K562 (cell line): ENCODE data around the gene ZNF689. TPM values are rescaled to one million over a fixed set of nuclear protein-coding genes. Genes with fewer than 3 reads are reported as not detected.

Experiments used
- ATAC-seq: fragments of 200-7000 bp; cut with Tn5 transposase; 3 replicates; pipeline ENCODE4 v1.9.1; 2020; ENCODE audit warnings: moderate library complexity
- BruUV-seq: library from RNA; stranded (reverse); fragments of 400-500 nt; replicated peaks from 2 replicates; lab custom pipeline; 2021; lab: Mats Ljungman, UMichigan
- CTCF ChIA-PET: fragments of 300-600 bp; formaldehyde crosslinking; extraction: SDS; loops from one replicate; lab custom pipeline; 2021; ENCODE audit warnings: low intra/inter-chr PET ratio; lab: Yijun Ruan, JAX
- POLR2A ChIA-PET: fragments of 300-600, 350-650 bp; sonication (Branson Sonifier 250); formaldehyde crosslinking; extraction: SDS; loops from one replicate; lab custom pipeline; 2021; ENCODE audit warnings: antibody characterized with exemption, inconsistent platforms; lab: Yijun Ruan, JAX
- DNase-seq, 4 experiments: peaks; one replicate each; pipeline versions ENCODE4 v3.0.0 to v3.0.0-alpha.2; 2011 to 2018; ENCODE audit warnings: low spot score in 3 of 4, mixed read lengths in 3 of 4; ENCODE audit errors: extremely low read depth in 1 of 4
- FAIRE-seq: peaks from 2 replicates; lab custom pipeline; 2011; peaks lifted over from hg19 to GRCh38; lab: Jason Lieb, UNC
- H2AFZ ChIP-seq: 2 replicates; pipeline ENCODE4 v1.6.0; 2011; ENCODE audit warnings: low read depth, low read length, control low read depth, inconsistent platforms
- H3K27ac ChIP-seq: fragments of 200-600 bp; 3 replicates; pipeline ENCODE4 v1.8.0; 2011; ENCODE audit warnings: low read depth, mild to moderate bottlenecking, control low read depth, inconsistent platforms, low read length, moderate library complexity, mixed read lengths; ENCODE audit errors: extremely low read depth
- H3K27me3 ChIP-seq, 2 experiments: fragments of 300-600 bp in 1 of 2; 2 replicates in 1 of 2; 3 replicates in 1 of 2; pipeline versions ENCODE4 v1.6.0 to v1.8.0; 2011; ENCODE audit warnings: inconsistent platforms in 2 of 2, low read length in 2 of 2, mild to moderate bottlenecking in 1 of 2, mixed read lengths in 1 of 2, moderate library complexity in 1 of 2; ENCODE audit not compliant: control insufficient read depth in 2 of 2, insufficient read depth in 2 of 2
- H3K36me3 ChIP-seq: fragments of 300-600 bp; 3 replicates; pipeline ENCODE4 v1.8.0; 2011; ENCODE audit warnings: mild to moderate bottlenecking, low read length, inconsistent platforms; ENCODE audit not compliant: control insufficient read depth, insufficient read depth
- H3K4me1 ChIP-seq, 2 experiments: fragments of 200-600 bp in 1 of 2; replicated peaks in 1 of 2; 2 replicates in 1 of 2; 3 replicates in 1 of 2; pipeline versions ENCODE4 v1.5.1 to v1.8.0; 2011; ENCODE audit warnings: inconsistent platforms in 2 of 2, low read length in 2 of 2, mild to moderate bottlenecking in 1 of 2, mixed read lengths in 1 of 2, moderate library complexity in 1 of 2; ENCODE audit not compliant: control insufficient read depth in 2 of 2, insufficient read depth in 2 of 2
- H3K4me2 ChIP-seq: 2 replicates; pipeline ENCODE4 v1.6.1; 2011; ENCODE audit warnings: low read length, control low read depth, inconsistent platforms, mixed read lengths; ENCODE audit not compliant: insufficient read depth
- H3K4me3 ChIP-seq: fragments of 200-600 bp; sonication (generic), shearing (Covaris generic); 2 replicates; pipeline ENCODE4 v1.5.1; 2016; ENCODE audit warnings: control low read depth, inconsistent platforms
- H3K79me2 ChIP-seq: fragments of 200-600 bp; 3 replicates; pipeline ENCODE4 v1.8.0; 2011; ENCODE audit warnings: low read length, inconsistent platforms; ENCODE audit not compliant: control insufficient read depth, insufficient read depth
- H3K9ac ChIP-seq, 2 experiments: 2 replicates each; pipeline versions ENCODE4 v1.6.0 to v1.6.1; 2011; ENCODE audit warnings: low read depth in 2 of 2, low read length in 2 of 2, control low read depth in 1 of 2, inconsistent platforms in 1 of 2, mild to moderate bottlenecking in 1 of 2, mixed read lengths in 1 of 2; ENCODE audit not compliant: insufficient read depth in 1 of 2
- H3K9me1 ChIP-seq: one replicate; pipeline ENCODE4 v1.6.0; 2011; ENCODE audit warnings: inconsistent platforms, mild to moderate bottlenecking, low read length, moderate library complexity; ENCODE audit not compliant: control insufficient read depth, insufficient read depth
- H3K9me3 ChIP-seq: replicated peaks from 2 replicates; pipeline ENCODE4 v1.5.1; 2011; ENCODE audit warnings: low read depth, low read length, inconsistent platforms; ENCODE audit not compliant: control insufficient read depth, insufficient read depth
- H4K20me1 ChIP-seq: replicated peaks from 2 replicates; pipeline ENCODE4 v1.6.1; 2011; ENCODE audit warnings: low read length, inconsistent platforms, mixed read lengths; ENCODE audit not compliant: control insufficient read depth, insufficient read depth
- C11orf30 ChIP-seq: fragments of 450-650 bp; IDR thresholded peaks from 2 replicates; pipeline ENCODE4 v1.6.1; 2016; ENCODE audit warnings: low read depth, mild to moderate bottlenecking
- EWSR1 ChIP-seq: fragments of 450-650 bp; IDR thresholded peaks from 2 replicates; pipeline ENCODE4 v1.6.1; 2018; ENCODE audit warnings: borderline replicate concordance, mild to moderate bottlenecking, low read depth, moderate library complexity; ENCODE audit not compliant: partially characterized antibody
- HBP1 ChIP-seq: fragments of 450-650 bp; formaldehyde crosslinking; IDR thresholded peaks from 2 replicates; pipeline ENCODE4 v1.4.0; 2022; ENCODE audit warnings: missing genetic modification characterization
- IFI16 ChIP-seq: fragments of 250-450 bp; sonication (Bioruptor Pico); IDR thresholded peaks from 2 replicates; pipeline ENCODE4 v2.1.2; 2022; ENCODE audit warnings: mild to moderate bottlenecking, inconsistent platforms
- JUN ChIP-seq, 2 experiments: sonication (generic) in 1 of 2; formaldehyde crosslinking in 1 of 2; IDR thresholded peaks; 2 replicates each; pipeline versions ENCODE4 v1.6.1 to v1.8.0; 2012 to 2022; ENCODE audit warnings: borderline replicate concordance in 2 of 2, mild to moderate bottlenecking in 2 of 2, improper control_type of control experiment in 1 of 2, low read depth in 1 of 2, low read length in 1 of 2, missing genetic modification reagents in 1 of 2
- MAFF ChIP-seq: IDR thresholded peaks from 2 replicates; pipeline ENCODE4 v1.6.1; 2012; ENCODE audit warnings: low read length, improper control_type of control experiment
- NR0B1 ChIP-seq: fragments of 450-650 bp; IDR thresholded peaks from one replicate; pipeline ENCODE4 v1.6.1; 2018; ENCODE audit warnings: mild to moderate bottlenecking, moderate library complexity; ENCODE audit not compliant: partially characterized antibody
- RBM15 ChIP-seq: fragments of 200-400 bp; formaldehyde crosslinking; IDR thresholded peaks from 2 replicates; pipeline ENCODE4 v1.6.1; 2018; ENCODE audit warnings: mild to moderate bottlenecking, low read length, moderate library complexity; ENCODE audit not compliant: insufficient read depth
- RUNX1 ChIP-seq: sonication (generic); IDR thresholded peaks from 2 replicates; pipeline ENCODE4 v1.6.1; 2016; ENCODE audit warnings: antibody characterized with exemption, low read depth
- U2AF1 ChIP-seq: fragments of 200-400 bp; formaldehyde crosslinking; optimal IDR thresholded peaks from 2 replicates; pipeline ENCODE3; 2017; ENCODE audit warnings: mild to moderate bottlenecking, low read depth, low read length, moderate library complexity
- ZFP1 ChIP-seq: fragments of 450-650 bp; formaldehyde crosslinking; IDR thresholded peaks from 2 replicates; pipeline ENCODE4 v1.4.0; 2020; ENCODE audit warnings: mild to moderate bottlenecking, mixed read lengths
- ZNF41 ChIP-seq: fragments of 250-450 bp; sonication (Bioruptor Pico); conservative IDR thresholded peaks from 2 replicates; pipeline ENCODE4 v1.4.0; 2020; ENCODE audit warnings: mild to moderate bottlenecking
- ZNF445 ChIP-seq: fragments of 250-450 bp; sonication (Bioruptor Pico); IDR thresholded peaks from 2 replicates; pipeline ENCODE4 v1.4.0; 2020; ENCODE audit warnings: low read depth, mild to moderate bottlenecking, moderate library complexity
- ZNF551 ChIP-seq: fragments of 250-450 bp; sonication (Bioruptor Pico); IDR thresholded peaks from 2 replicates; pipeline ENCODE4 v1.5.0; 2021; ENCODE audit warnings: mild to moderate bottlenecking, moderate library complexity
- ZNF79 ChIP-seq: fragments of 250-450 bp; sonication (Bioruptor Pico); IDR thresholded peaks from 2 replicates; pipeline ENCODE4 v1.4.0; 2020; ENCODE audit warnings: low read depth, mild to moderate bottlenecking, moderate library complexity
- WGBS: fragments of 100-300 bp; shearing (Covaris generic); methylation state at CpG from one replicate; pipeline ENCODE4 v1.1.6; 2016; ENCODE audit warnings: low coverage, mixed read lengths; ENCODE audit not compliant: insufficient coverage; ENCODE audit errors: missing lambda C conversion rate; 5-methylcytosine and 5-hydroxymethylcytosine counted together
- in situ Hi-C: fragments of 300-500 bp; cut with MboI; formaldehyde crosslinking; loops from 4 replicates; pipeline ENCODE4 v1.15.0; 2018; ENCODE audit warnings: inconsistent platforms, mixed read lengths
- intact Hi-C: fragments of 100-400 bp; cut with micrococcal nuclease; formaldehyde crosslinking; loops from 2 replicates; pipeline ENCODE4 v1.14.2; 2022
- polyA plus RNA-seq, 8 experiments: library from polyadenylated mRNA; depleted of rRNA in 4 of 8; stranded (reverse) in 5 of 8; unstranded in 3 of 8; fragments of >200 nt; fragmentation: Nextera tagmentation in 2 of 8; fragmentation: Illumina TruSeq in 1 of 8; extraction: Ambion mirVana in 2 of 8; extraction: Trizol in 1 of 8; gene quantifications; 2 replicates each; pipeline versions ENCODE4 v1.2.1 to v1.2.3, GENCODE V29; 2011 to 2014; ENCODE audit warnings: inconsistent platforms in 1 of 8, missing spikeins in 1 of 8
- total RNA-seq, 7 experiments: library from RNA; depleted of rRNA in 6 of 7; stranded (reverse); fragments of >200 nt in 6 of 7; fragmentation: Illumina TruSeq in 2 of 7; extraction: Trizol in 2 of 7; gene quantifications; 2 replicates each; pipeline versions ENCODE4 v1.2.1 to v1.2.3, GENCODE V29; 2011 to 2021; ENCODE audit warnings: low replicate concordance in 1 of 7
- TF ChIP-seq, protein P1 (sequence below), 2 experiments: fragments of 450-650 bp in 1 of 2; sonication (generic) in 1 of 2; formaldehyde crosslinking in 1 of 2; IDR thresholded peaks in 1 of 2; conservative IDR thresholded peaks in 1 of 2; 2 replicates each; pipeline versions ENCODE4 v1.6.1 to v1.8.1; 2016 to 2023; ENCODE audit warnings: mild to moderate bottlenecking in 2 of 2, moderate library complexity in 2 of 2, inconsistent platforms in 1 of 2, missing genetic modification reagents in 1 of 2

Gene ZNF689
- total and polyA plus RNA-seq, 9 of the 15 experiments (the other 6 are each of a cell fraction or from before 2014, with no cell fraction given) = 5.4 to 15.4 (median 10.8) TPM

DNA sequence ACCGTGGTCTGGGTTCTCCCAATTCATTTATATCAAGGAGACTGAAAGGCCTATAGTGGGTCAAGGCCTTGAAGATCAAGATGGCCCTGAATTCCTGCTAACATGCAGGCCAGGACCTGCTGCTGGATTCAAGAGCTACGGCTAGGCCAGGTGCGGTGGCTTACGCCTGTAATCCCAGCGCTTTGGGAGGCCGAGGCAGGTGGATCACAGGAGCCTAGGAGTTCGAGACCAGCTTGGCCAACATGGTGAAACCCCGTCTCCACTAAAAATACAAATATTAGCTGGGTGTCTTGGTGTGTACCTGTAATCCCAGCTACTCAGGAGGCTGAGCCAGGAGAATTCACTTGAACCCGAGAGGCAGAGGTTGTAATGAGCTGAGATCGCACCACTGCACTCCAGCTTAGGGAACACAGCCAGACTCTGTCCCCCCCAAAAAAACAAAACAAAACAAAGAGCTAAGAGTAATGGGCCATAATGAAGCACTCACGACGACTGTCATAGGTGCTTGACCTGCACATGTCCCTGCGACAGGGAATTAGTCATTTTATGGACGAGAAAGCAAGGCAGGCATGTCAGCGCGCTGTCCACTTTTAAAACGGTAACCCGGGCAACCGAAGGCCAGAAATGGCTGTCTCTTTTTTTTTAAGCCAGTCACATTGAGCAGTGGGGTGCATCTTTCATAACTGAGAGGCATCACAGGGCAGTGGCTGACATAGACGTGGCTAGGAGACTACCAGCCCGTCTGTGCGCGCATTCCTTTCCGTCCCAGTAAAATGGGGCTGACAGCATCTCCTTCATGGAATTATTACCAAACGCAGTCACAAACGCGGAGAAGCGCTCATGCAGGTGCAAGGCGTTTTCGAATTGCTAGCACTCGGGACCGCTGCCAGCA lies 47.0 kb upstream of the ZNF689 start:
- ChIA-PET CTCF (interaction anchor here (1.8 kb wide), 1 partner anchor 228 kb away, joined by 10 read pairs; the partner anchor contains the start of gene DCTPP1), POLR2A (no interaction called here)
- Histone ChIP-seq H2AFZ (peak overlapping the region; percentile 95), H3K4me1 (peaks cover 24 to 54% of the 10 kb centered on the region in 2 experiments; a peak in 4 of 5 replicates), H3K9ac (peak overlapping the region; percentile 80 to 83), H3K9me1 (peaks cover 4% of the 10 kb centered on the region), H3K9me3 (no peaks in the 10 kb centered on the region), H4K20me1 (no peaks in the 10 kb centered on the region), H3K4me3 (peak overlapping the region; percentile 38), H3K36me3 (peaks cover 70% of the 10 kb centered on the region), H3K4me2 (peak overlapping the region; percentile 96), H3K27ac (peak overlapping the region; percentile 90), H3K27me3 (no peaks in the 10 kb centered on the region), H3K79me2 (peaks cover 36% of the 10 kb centered on the region)
- BruUV-seq = TSS peak; percentile 97
- WGBS = 34% methylated on average over 31 of the region's 32 CpGs
- intact Hi-C loops = loop anchor here (5.0 to 10.0 kb wide), 4 partner anchors 158 to 592 kb away; partner anchors contain the start of genes ALDOA, FBXL19, TBX6 and YPEL3
- ATAC-seq (no peak), DNase-seq (peak in 1 of 4 experiments; percentile 57), FAIRE-seq (peak; percentile 48)
- in situ Hi-C loops = no loop called here
- TF ChIP-seq RUNX1 (no peak), ZFP1 (CRISPR knock-in tag) (0 out of 2 replicates have a peak, but pooled peaks have one; percentile 20), JUN (IDR thresholded peaks at IDR 0.05; ENCODE audit: borderline replicate concordance, low read depth, low read length) (no peak), JUN (CRISPR knock-in tag; IDR thresholded peaks at IDR 0.05; ENCODE audit: borderline replicate concordance) (no peak), HBP1 (CRISPR knock-in tag) (no peak), ZNF79 (CRISPR knock-in tag) (no peak), U2AF1 (no peak), ZNF551 (no peak), NR0B1 (no peak), IFI16 (CRISPR knock-in tag) (no peak), C11orf30 (no peak), ZNF445 (CRISPR knock-in tag) (0 out of 2 replicates have a peak, but pooled peaks have one; percentile 28), MAFF (no peak), RBM15 (no peak), EWSR1 (no peak), ZNF41 (no peak)
- TF ChIP-seq, protein P1, sequence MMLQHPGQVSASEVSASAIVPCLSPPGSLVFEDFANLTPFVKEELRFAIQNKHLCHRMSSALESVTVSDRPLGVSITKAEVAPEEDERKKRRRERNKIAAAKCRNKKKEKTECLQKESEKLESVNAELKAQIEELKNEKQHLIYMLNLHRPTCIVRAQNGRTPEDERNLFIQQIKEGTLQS (IDR thresholded peaks at IDR 0.05) = no peak
- TF ChIP-seq, protein P1 (CRISPR knock-in tag; conservative IDR thresholded peaks at IDR 0.05) = no peak; the same call in 1 of the 2 replicates
